Activated T-cell treated with anti-CD3 and anti-CD28 coated beads, Interleukin-2, amount 50 U/mL, for 72 hours (primary cell): Measurements from ENCODE around the gene FRMD1. TPM values are rescaled to one million over a fixed set of nuclear protein-coding genes. Genes with fewer than 3 reads are reported as not detected.

ENCODE experiments used
- ATAC-seq, 2 donors: fragments of 150-1000 bp; cut with Tn5 transposase; replicated peaks in 1 of 2; 2 replicates each; pipeline ENCODE4 v1.10.0; 2021; ENCODE audit warnings: moderate library complexity in 2 of 2, mild to moderate bottlenecking in 1 of 2
- DNase-seq, 2 donors: peaks; one replicate each; pipeline ENCODE4 v3.0.0; 2021 to 2022; ENCODE audit warnings: mixed read lengths in 1 of 2
- H3K27ac Mint-ChIP-seq: one replicate; pipeline ENCODE4 v1.8.0; 2022; ENCODE audit warnings: mild to moderate bottlenecking, moderate library complexity, mixed read lengths
- H3K27me3 Mint-ChIP-seq: one replicate; pipeline ENCODE4 v1.8.0; 2022; ENCODE audit warnings: low read depth, mixed read lengths
- H3K36me3 Mint-ChIP-seq, 2 donors: one replicate each; pipeline ENCODE4 v1.8.0; 2022; ENCODE audit warnings: mixed read lengths in 2 of 2, mild to moderate bottlenecking in 1 of 2; ENCODE audit not compliant: insufficient read depth in 2 of 2
- H3K4me1 Mint-ChIP-seq: one replicate; pipeline ENCODE4 v1.8.0; 2022; ENCODE audit warnings: low read depth, mixed read lengths
- H3K4me3 Mint-ChIP-seq, 2 donors: one replicate each; pipeline ENCODE4 v1.8.0; 2022; ENCODE audit warnings: mild to moderate bottlenecking in 2 of 2, mixed read lengths in 2 of 2, moderate library complexity in 2 of 2
- H3K9me3 Mint-ChIP-seq, 2 donors: one replicate each; pipeline ENCODE4 v1.8.0; 2022; ENCODE audit warnings: mixed read lengths in 2 of 2
- total RNA-seq, 2 donors: library from RNA; stranded (reverse); gene quantifications; one replicate each; pipeline ENCODE4 v1.2.3, GENCODE V29; 2022

FRMD1 gene
- total RNA-seq, 2 donors from 2014 or later, result 0.05 to 0.09 TPM

- H3K27ac Mint-ChIP-seq, result no peak overlapping the region
- no peak overlapping the region for H3K4me3 Mint-ChIP-seq
- ATAC-seq, result no peak
- DNase-seq, result no peak
- peaks cover 1 to 6% of the 10 kb centered on the region in 2 donors for H3K36me3 Mint-ChIP-seq
- peaks cover 0 to 3% of the 10 kb centered on the region in 2 donors for H3K9me3 Mint-ChIP-seq
- peaks cover 10% of the 10 kb centered on the region for H3K4me1 Mint-ChIP-seq
- H3K27me3 Mint-ChIP-seq, result peaks cover 27% of the 10 kb centered on the region
Measured at GRCh38 chr6:168031411-168031971, 47.5 kb downstream of the FRMD1 start.

- no peak overlapping the region for H3K4me3 Mint-ChIP-seq
- H3K27me3 Mint-ChIP-seq, result peaks cover 24% of the 10 kb centered on the region
- peaks cover 0 to 3% of the 10 kb centered on the region in 2 donors for H3K36me3 Mint-ChIP-seq
- H3K9me3 Mint-ChIP-seq, result peaks cover 0 to 3% of the 10 kb centered on the region in 2 donors
- H3K4me1 Mint-ChIP-seq, result peaks cover 4% of the 10 kb centered on the region
- DNase-seq, result no peak
- H3K27ac Mint-ChIP-seq, result no peak overlapping the region
- no peak for ATAC-seq
Measured at GRCh38 chr6:168030908-168031307, 48.1 kb downstream of the FRMD1 start.

GRCh38 chr6:168030218-168030746 is 48.7 kb downstream of the FRMD1 start:
- no peaks in the 10 kb centered on the region for H3K4me1 Mint-ChIP-seq
- H3K9me3 Mint-ChIP-seq, result peaks cover 0 to 3% of the 10 kb centered on the region in 2 donors
- no peak overlapping the region for H3K4me3 Mint-ChIP-seq
- no peaks in the 10 kb centered on the region for H3K36me3 Mint-ChIP-seq
- peaks cover 23% of the 10 kb centered on the region for H3K27me3 Mint-ChIP-seq
- DNase-seq, result no peak
- H3K27ac Mint-ChIP-seq, result no peak overlapping the region
- no peak for ATAC-seq

- peaks cover 18% of the 10 kb centered on the region for H3K27me3 Mint-ChIP-seq
- DNase-seq (no peak), ATAC-seq (no peak)
- H3K36me3 Mint-ChIP-seq, result no peaks in the 10 kb centered on the region
- no peak overlapping the region for H3K27ac Mint-ChIP-seq
- H3K9me3 Mint-ChIP-seq, result peaks cover 0 to 3% of the 10 kb centered on the region in 2 donors
- no peak overlapping the region for H3K4me3 Mint-ChIP-seq
- H3K4me1 Mint-ChIP-seq, result no peaks in the 10 kb centered on the region
Measured at GRCh38 chr6:168029459-168030217, 49.4 kb downstream of the FRMD1 start.

GRCh38 chr6:168028181-168028580 is 50.8 kb downstream of the FRMD1 start:
- no peak for DNase-seq
- H3K4me1 Mint-ChIP-seq, result no peaks in the 10 kb centered on the region
- peaks cover 6% of the 10 kb centered on the region for H3K27me3 Mint-ChIP-seq
- H3K9me3 Mint-ChIP-seq, result no peaks in the 10 kb centered on the region
- H3K4me3 Mint-ChIP-seq, result no peak overlapping the region
- H3K27ac Mint-ChIP-seq, result no peak overlapping the region
- H3K36me3 Mint-ChIP-seq, result no peaks in the 10 kb centered on the region
- ATAC-seq, result no peak

GRCh38 chr6:168027521-168027920 is 51.5 kb downstream of the FRMD1 start:
- H3K9me3 Mint-ChIP-seq, result no peaks in the 10 kb centered on the region
- H3K27me3 Mint-ChIP-seq, result peaks cover 6% of the 10 kb centered on the region
- no peaks in the 10 kb centered on the region for H3K4me1 Mint-ChIP-seq
- ATAC-seq (no peak), DNase-seq (no peak)
- no peak overlapping the region for H3K4me3 Mint-ChIP-seq
- no peaks in the 10 kb centered on the region for H3K36me3 Mint-ChIP-seq
- no peak overlapping the region for H3K27ac Mint-ChIP-seq

- H3K36me3 Mint-ChIP-seq, result no peaks in the 10 kb centered on the region
- no peak overlapping the region for H3K4me3 Mint-ChIP-seq
- DNase-seq, result no peak
- H3K9me3 Mint-ChIP-seq, result no peaks in the 10 kb centered on the region
- H3K27ac Mint-ChIP-seq, result no peak overlapping the region
- H3K4me1 Mint-ChIP-seq, result no peaks in the 10 kb centered on the region
- H3K27me3 Mint-ChIP-seq, result peaks cover 6% of the 10 kb centered on the region
- no peak for ATAC-seq
Measured at GRCh38 chr6:168026925-168027324, 52.1 kb downstream of the FRMD1 start.

- DNase-seq, result no peak
- Mint-ChIP-seq H3K4me3 (no peak overlapping the region), H3K27me3 (peaks cover 6% of the 10 kb centered on the region), H3K9me3 (no peaks in the 10 kb centered on the region), H3K4me1 (no peaks in the 10 kb centered on the region), H3K36me3 (no peaks in the 10 kb centered on the region), H3K27ac (no peak overlapping the region)
- ATAC-seq, result no peak
Measured at GRCh38 chr6:168025831-168026710, 52.9 kb downstream of the FRMD1 start.

- Mint-ChIP-seq H3K4me1 (no peaks in the 10 kb centered on the region), H3K27ac (no peak overlapping the region), H3K9me3 (no peaks in the 10 kb centered on the region), H3K27me3 (peaks cover 6% of the 10 kb centered on the region), H3K4me3 (no peak overlapping the region), H3K36me3 (no peaks in the 10 kb centered on the region)
- no peak for DNase-seq
- no peak for ATAC-seq
Measured at GRCh38 chr6:168024951-168025510, 54.0 kb downstream of the FRMD1 start.

- H3K9me3 Mint-ChIP-seq, result peaks cover 4 to 5% of the 10 kb centered on the region in 2 donors
- H3K36me3 Mint-ChIP-seq, result no peaks in the 10 kb centered on the region
- no peak overlapping the region for H3K4me3 Mint-ChIP-seq
- H3K4me1 Mint-ChIP-seq, result no peaks in the 10 kb centered on the region
- DNase-seq (no peak), ATAC-seq (no peak)
- H3K27ac Mint-ChIP-seq, result no peak overlapping the region
- H3K27me3 Mint-ChIP-seq, result peaks cover 6% of the 10 kb centered on the region
Measured at GRCh38 chr6:168022488-168023321, 56.3 kb downstream of the FRMD1 start.

GRCh38 chr6:168021581-168021980 is 57.4 kb downstream of the FRMD1 start:
- Mint-ChIP-seq H3K27me3 (peaks cover 6% of the 10 kb centered on the region), H3K4me1 (no peaks in the 10 kb centered on the region), H3K9me3 (peaks cover 4 to 5% of the 10 kb centered on the region in 2 donors), H3K4me3 (no peak overlapping the region), H3K27ac (no peak overlapping the region), H3K36me3 (no peaks in the 10 kb centered on the region)
- no peak for DNase-seq
- ATAC-seq, result no peak

- H3K9me3 Mint-ChIP-seq, result peaks cover 4 to 5% of the 10 kb centered on the region in 2 donors
- no peak overlapping the region for H3K27ac Mint-ChIP-seq
- H3K36me3 Mint-ChIP-seq, result no peaks in the 10 kb centered on the region
Measured at GRCh38 chr6:168020242-168020641, 58.8 kb downstream of the FRMD1 start.

More at GRCh38 chr6:168020242-168020641, 58.8 kb downstream of the FRMD1 start:
- no peaks in the 10 kb centered on the region for H3K4me1 Mint-ChIP-seq
- DNase-seq (no peak), ATAC-seq (no peak)
- no peak overlapping the region for H3K4me3 Mint-ChIP-seq
- no peaks in the 10 kb centered on the region for H3K27me3 Mint-ChIP-seq
